ENCODE results near the gene AKT3. TPM values are rescaled to one million over a fixed set of nuclear protein-coding genes. Genes with fewer than 3 reads are reported as not detected.
A peak's percentile ranks its signal among the peaks of the same experiment; 100 is the strongest.

Gene AKT3
- total RNA-seq, 4 donors from 2014 or later, result 51.7 to 84.1 (median 71.1) TPM

DNA sequence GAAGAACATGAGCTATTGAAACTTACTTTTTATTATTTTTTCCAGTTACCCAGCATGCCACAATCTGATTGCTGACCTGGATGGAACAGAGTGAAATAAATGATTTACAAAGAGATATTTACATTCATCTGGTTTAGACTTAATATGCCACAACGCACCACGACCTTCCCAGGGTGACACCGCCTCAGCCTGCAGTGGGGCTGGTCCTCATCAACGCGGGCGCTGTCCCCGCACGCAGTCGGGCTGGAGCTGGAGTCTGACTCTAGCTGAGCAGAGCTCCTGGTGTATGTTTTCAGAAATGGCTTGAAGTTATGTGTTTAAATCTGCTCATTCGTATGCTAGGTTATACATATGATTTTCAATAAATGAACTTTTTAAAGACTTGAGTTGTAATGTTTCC is 350.3 kb downstream of the AKT3 start:
- Histone ChIP-seq H3K9me3 (no peaks in the 10 kb centered on the region), H3K27ac (no peak overlapping the region), H3K4me3 (replicated peaks in 1 of 3) (no peak overlapping the region), H3K27me3 (no peaks in the 10 kb centered on the region), H3K4me1 (no peaks in the 10 kb centered on the region), H3K36me3 (no peaks in the 10 kb centered on the region)
- intact Hi-C loops (cut with DNase I), result no loop called here
- DNase-seq, result no peak
- 96% methylated on average over 10 of the region's 10 CpGs for WGBS, 2 donors
- TF ChIP-seq, protein P1, sequence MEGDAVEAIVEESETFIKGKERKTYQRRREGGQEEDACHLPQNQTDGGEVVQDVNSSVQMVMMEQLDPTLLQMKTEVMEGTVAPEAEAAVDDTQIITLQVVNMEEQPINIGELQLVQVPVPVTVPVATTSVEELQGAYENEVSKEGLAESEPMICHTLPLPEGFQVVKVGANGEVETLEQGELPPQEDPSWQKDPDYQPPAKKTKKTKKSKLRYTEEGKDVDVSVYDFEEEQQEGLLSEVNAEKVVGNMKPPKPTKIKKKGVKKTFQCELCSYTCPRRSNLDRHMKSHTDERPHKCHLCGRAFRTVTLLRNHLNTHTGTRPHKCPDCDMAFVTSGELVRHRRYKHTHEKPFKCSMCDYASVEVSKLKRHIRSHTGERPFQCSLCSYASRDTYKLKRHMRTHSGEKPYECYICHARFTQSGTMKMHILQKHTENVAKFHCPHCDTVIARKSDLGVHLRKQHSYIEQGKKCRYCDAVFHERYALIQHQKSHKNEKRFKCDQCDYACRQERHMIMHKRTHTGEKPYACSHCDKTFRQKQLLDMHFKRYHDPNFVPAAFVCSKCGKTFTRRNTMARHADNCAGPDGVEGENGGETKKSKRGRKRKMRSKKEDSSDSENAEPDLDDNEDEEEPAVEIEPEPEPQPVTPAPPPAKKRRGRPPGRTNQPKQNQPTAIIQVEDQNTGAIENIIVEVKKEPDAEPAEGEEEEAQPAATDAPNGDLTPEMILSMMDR (IDR thresholded peaks at IDR 0.05), result no peak
- no peak for TF ChIP-seq POLR2A (IDR thresholded peaks at IDR 0.05)

DNA sequence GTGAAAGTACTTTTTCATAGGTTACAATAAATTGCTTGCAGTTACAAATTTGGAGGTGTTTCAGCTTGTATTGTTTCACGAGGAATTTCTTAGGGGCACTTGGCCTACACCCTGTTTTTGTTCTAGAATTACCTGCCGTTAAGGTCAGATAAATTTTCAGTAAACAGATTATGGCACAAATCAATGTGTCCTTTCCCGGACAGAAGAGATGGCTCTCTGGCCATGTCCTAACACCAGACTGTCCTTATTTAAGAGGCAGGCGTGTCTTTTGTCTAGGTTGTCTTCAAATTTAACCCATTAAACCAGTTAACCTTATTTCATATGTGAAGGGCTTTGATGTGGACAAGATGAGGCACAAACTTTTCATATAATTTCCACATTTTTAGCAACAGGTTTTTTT is 350.8 kb downstream of the AKT3 start:
- Histone ChIP-seq H3K36me3 (no peaks in the 10 kb centered on the region), H3K27ac (no peak overlapping the region), H3K27me3 (no peaks in the 10 kb centered on the region), H3K4me3 (replicated peaks in 1 of 3) (no peak overlapping the region), H3K9me3 (no peaks in the 10 kb centered on the region), H3K4me1 (no peaks in the 10 kb centered on the region)
- intact Hi-C loops (cut with DNase I), result no loop called here
- 89% methylated on average over 4 of the region's 4 CpGs for WGBS, 2 donors
- no peak for DNase-seq
- TF ChIP-seq POLR2A (IDR thresholded peaks at IDR 0.05), result no peak
- TF ChIP-seq, protein P1 (IDR thresholded peaks at IDR 0.05), result no peak

DNA sequence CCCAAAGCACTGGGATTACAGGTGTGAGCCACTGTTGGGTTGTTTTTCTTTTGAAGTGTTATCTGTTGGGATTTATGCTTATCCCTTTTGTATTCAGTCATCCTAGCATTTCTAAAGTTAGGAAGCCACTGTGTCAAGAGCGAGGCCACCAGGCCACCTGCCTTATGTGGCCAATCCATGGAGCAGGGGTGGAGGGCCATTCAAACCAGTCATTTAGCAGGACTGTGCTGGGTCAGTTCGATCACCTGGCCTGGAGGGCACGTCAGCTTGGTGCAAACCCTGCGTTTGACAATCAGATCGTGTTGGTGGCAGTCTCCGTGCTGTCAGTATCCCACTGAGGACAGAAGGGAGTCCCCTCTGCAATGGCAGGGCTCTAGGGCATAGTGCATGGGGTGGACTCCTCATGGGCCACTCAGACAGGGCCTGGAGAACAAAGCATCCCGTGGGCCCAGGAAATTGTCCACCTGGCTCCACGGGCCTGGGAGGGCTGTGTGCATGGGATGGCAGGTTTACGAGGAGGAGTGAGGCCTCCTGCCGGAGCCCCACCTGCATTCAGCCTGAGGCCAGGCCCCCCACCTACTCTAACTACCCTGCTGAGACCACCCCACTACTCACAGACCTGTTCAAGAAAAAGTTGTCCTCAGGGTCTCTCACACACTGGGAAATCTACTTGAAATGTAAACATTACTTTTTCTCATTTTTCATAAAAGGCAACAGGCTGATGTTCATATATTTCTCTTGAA is 351.9 kb downstream of the AKT3 start:
- 93 to 97% methylated on average over 9 of the region's 10 CpGs for WGBS, 2 donors
- H3K4me1 ChIP-seq, result no peaks in the 10 kb centered on the region
- intact Hi-C loops (cut with DNase I), result no loop called here
- H3K4me3 ChIP-seq (replicated peaks in 1 of 3), result no peak overlapping the region
- H3K36me3 ChIP-seq, result no peaks in the 10 kb centered on the region
- H3K9me3 ChIP-seq, result no peaks in the 10 kb centered on the region
- H3K27ac ChIP-seq, result no peak overlapping the region
- TF ChIP-seq POLR2A (IDR thresholded peaks at IDR 0.05), result no peak
- TF ChIP-seq, protein P1 (IDR thresholded peaks at IDR 0.05), result no peak
- no peaks in the 10 kb centered on the region for H3K27me3 ChIP-seq
- no peak for DNase-seq

DNA sequence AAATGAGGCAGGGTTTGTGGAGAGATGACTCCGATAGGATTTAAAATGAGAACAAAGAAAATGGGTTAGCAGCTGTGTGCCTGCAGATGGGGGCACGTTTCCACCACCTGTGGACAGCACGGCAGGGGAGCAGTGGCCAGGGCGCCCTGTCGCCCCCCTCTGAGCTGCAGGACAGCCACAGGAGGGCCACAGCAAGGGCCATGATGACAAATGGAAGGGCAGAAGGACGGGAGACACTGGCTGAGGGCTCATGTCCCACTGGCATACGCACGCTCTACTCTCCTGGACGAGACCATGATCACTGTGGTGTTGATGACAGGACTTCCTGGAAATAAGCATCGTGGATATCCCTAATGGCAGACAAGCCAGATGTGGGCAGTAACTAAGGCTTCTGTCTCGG is 353.2 kb downstream of the AKT3 start:
- H3K27ac ChIP-seq, result peak overlapping the region in 1 of 3 donors; percentile 3
- no peaks in the 10 kb centered on the region for H3K36me3 ChIP-seq
- H3K27me3 ChIP-seq, result no peaks in the 10 kb centered on the region
- no peak for TF ChIP-seq POLR2A (IDR thresholded peaks at IDR 0.05)
- TF ChIP-seq, protein P1 (IDR thresholded peaks at IDR 0.05), result no peak
- H3K4me3 ChIP-seq (replicated peaks in 1 of 3), result no peak overlapping the region
- intact Hi-C loops (cut with DNase I), result no loop called here
- no peaks in the 10 kb centered on the region for H3K9me3 ChIP-seq
- DNase-seq, result no peak
- H3K4me1 ChIP-seq, result no peaks in the 10 kb centered on the region
- 96% methylated on average over 11 of the region's 11 CpGs for WGBS, 2 donors

DNA sequence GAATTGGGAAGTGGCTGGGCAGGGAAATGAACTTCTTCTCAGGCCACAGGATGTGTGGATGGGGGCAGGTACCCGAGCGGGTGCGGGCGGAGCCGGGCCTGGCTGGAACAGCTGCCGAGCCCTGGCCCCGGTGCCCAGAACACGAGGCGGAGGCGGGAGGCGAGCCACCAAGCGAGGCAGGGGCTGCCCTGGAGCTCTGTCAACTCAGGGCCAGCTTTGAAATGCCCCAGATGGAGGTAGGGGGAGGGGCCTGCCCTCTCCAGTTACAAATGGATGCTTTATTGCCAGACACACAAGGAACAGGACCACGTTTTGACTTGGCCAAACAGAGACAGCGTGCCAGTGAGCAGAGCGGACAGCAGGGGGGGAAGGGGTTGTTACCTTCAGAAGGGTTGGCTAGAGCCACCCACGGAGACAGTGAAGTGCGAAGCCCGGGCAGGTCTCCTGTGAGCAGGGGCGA is 353.8 kb downstream of the AKT3 start:
- no peak for TF ChIP-seq POLR2A (IDR thresholded peaks at IDR 0.05)
- TF ChIP-seq, protein P1 (IDR thresholded peaks at IDR 0.05), result no peak
- intact Hi-C loops (cut with DNase I), result no loop called here
- WGBS, 2 donors, result 85 to 88% methylated on average over 17 to 19 of the region's 19 CpGs
- peak overlapping the region; percentile 3 to 46 (median 36) for H3K27ac ChIP-seq
- no peak overlapping the region for H3K4me3 ChIP-seq (replicated peaks in 1 of 3)
- no peak for DNase-seq
- H3K27me3 ChIP-seq, result no peaks in the 10 kb centered on the region
- no peaks in the 10 kb centered on the region for H3K9me3 ChIP-seq
- no peaks in the 10 kb centered on the region for H3K36me3 ChIP-seq
- H3K4me1 ChIP-seq, result no peaks in the 10 kb centered on the region

Data from thyroid gland (tissue), 4 donors.